Vagina (tissue), 2 donors: ENCODE results near the gene TMEM243. TPM values are rescaled to one million over a fixed set of nuclear protein-coding genes. Genes with fewer than 3 reads are reported as not detected.
"Not testable (repeated sequence)": the region's sequence is repeated elsewhere in the genome, so short reads cannot be mapped to it uniquely, and the experiment has no call there.

Experiments
- DNase-seq, 2 donors: peaks; one replicate each; pipeline ENCODE4 v3.0.0-alpha.2; 2017; ENCODE audit errors: extremely low spot score in 2 of 2
- H3K27ac ChIP-seq: fragments of 200-600 bp; sonication (generic); one replicate; pipeline ENCODE4 v1.5.1; 2019
- H3K27me3 ChIP-seq: fragments of 200-600 bp; sonication (generic); one replicate; pipeline ENCODE4 v1.5.1; 2019
- H3K36me3 ChIP-seq, 2 donors: fragments of 200-600 bp; sonication (generic); one replicate each; pipeline ENCODE4 v1.5.1; 2017 to 2019
- H3K4me1 ChIP-seq: fragments of 200-600 bp; sonication (generic); one replicate; pipeline ENCODE4 v1.5.1; 2019
- H3K4me3 ChIP-seq, 2 donors: fragments of 200-600 bp; sonication (generic); 1 replicate in 1 of 2; 2 replicates in 1 of 2; pipeline ENCODE4 v1.5.1; 2016 to 2019
- H3K9me3 ChIP-seq: fragments of 200-600 bp; sonication (generic); one replicate; pipeline ENCODE4 v1.5.1; 2019
- POLR2A ChIP-seq, 2 donors: fragments of 450-650 bp; IDR thresholded peaks; one replicate each; pipeline ENCODE4 v1.6.1; 2017; ENCODE audit warnings: antibody characterized with exemption in 2 of 2, mild to moderate bottlenecking in 2 of 2, moderate library complexity in 2 of 2
- POLR2AphosphoS5 ChIP-seq, 2 donors: sonication (generic); formaldehyde crosslinking; IDR thresholded peaks; one replicate each; pipeline ENCODE4 v1.9.0; 2017; ENCODE audit warnings: antibody characterized with exemption in 2 of 2, mild to moderate bottlenecking in 2 of 2, low read depth in 1 of 2; ENCODE audit not compliant: insufficient read depth in 1 of 2
- intact Hi-C: fragments of 100-400 bp; cut with DNase I; formaldehyde crosslinking; loops from one replicate; pipeline ENCODE4 v1.15.1; 2023
- total RNA-seq: library from RNA; depleted of rRNA; stranded (reverse); fragments of >200 nt; gene quantifications from one replicate; pipeline ENCODE4 v1.2.3, GENCODE V29; 2016
- TF ChIP-seq, protein P1 (sequence below), 3 experiments: fragments of 450-650 bp in 2 of 3; fragments of 200-600 bp in 1 of 3; sonication (generic) in 1 of 3; IDR thresholded peaks; one replicate each; pipeline ENCODE4 v1.5.1; 2017 to 2019; ENCODE audit warnings: antibody characterized with exemption in 3 of 3, mild to moderate bottlenecking in 2 of 3, moderate library complexity in 2 of 3

The TMEM243 gene
- total RNA-seq, 1 donor from 2014 or later, result 36.6 TPM

GRCh38 chr7:87210506-87210905, 9.0 kb downstream of the TMEM243 start:
- Histone ChIP-seq H3K9me3 (no peaks in the 10 kb centered on the region), H3K4me1 (peaks cover 49% of the 10 kb centered on the region), H3K4me3 (no peak overlapping the region), H3K27me3 (no peaks in the 10 kb centered on the region), H3K36me3 (no peaks in the 10 kb centered on the region), H3K27ac (no peak overlapping the region)
- intact Hi-C loops, result no loop called here
- DNase-seq, result no peak
- TF ChIP-seq, protein P1, sequence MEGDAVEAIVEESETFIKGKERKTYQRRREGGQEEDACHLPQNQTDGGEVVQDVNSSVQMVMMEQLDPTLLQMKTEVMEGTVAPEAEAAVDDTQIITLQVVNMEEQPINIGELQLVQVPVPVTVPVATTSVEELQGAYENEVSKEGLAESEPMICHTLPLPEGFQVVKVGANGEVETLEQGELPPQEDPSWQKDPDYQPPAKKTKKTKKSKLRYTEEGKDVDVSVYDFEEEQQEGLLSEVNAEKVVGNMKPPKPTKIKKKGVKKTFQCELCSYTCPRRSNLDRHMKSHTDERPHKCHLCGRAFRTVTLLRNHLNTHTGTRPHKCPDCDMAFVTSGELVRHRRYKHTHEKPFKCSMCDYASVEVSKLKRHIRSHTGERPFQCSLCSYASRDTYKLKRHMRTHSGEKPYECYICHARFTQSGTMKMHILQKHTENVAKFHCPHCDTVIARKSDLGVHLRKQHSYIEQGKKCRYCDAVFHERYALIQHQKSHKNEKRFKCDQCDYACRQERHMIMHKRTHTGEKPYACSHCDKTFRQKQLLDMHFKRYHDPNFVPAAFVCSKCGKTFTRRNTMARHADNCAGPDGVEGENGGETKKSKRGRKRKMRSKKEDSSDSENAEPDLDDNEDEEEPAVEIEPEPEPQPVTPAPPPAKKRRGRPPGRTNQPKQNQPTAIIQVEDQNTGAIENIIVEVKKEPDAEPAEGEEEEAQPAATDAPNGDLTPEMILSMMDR (IDR thresholded peaks at IDR 0.05), result no peak
- TF ChIP-seq POLR2AphosphoS5 (IDR thresholded peaks at IDR 0.05; ENCODE audit: insufficient read depth in 1 of 2, low read depth in 1 of 2), result no peak
- no peak for TF ChIP-seq POLR2A (IDR thresholded peaks at IDR 0.05)

DNA sequence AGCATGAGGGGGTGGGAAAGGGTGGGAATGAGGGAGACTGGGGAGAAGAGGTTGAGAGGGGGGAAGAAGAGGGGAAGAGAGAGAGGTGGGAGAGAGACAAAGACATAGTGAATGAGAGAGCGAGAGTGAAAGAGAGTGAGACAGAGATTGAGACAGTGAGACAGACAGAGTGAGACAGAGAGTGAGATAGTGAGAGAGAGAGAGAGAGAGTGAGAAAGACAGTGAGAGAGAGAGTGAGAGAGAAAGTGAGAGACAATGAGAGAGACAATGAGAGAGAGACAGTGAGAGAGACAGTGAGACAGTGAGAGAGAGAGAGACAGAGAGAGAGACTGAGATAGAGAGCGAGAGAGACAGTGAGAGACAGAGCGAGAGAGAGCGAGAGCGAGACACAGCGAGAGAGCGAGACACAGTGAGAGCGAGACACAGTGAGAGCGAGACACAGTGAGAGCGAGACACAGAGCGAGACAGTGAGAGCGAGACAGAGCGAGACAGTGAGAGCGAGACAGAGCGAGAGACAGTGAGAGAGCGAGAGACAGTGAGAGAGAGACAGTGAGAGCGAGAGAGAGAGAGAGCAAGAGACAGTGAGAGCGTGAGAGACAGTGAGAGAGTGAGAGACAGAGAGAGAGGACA, 10.1 kb downstream of the TMEM243 start:
- TF ChIP-seq, protein P1 (IDR thresholded peaks at IDR 0.05), result no peak
- TF ChIP-seq POLR2A (IDR thresholded peaks at IDR 0.05), result no peak
- TF ChIP-seq POLR2AphosphoS5 (IDR thresholded peaks at IDR 0.05; ENCODE audit: insufficient read depth in 1 of 2, low read depth in 1 of 2), result no peak
- Histone ChIP-seq H3K27ac (no peak overlapping the region), H3K9me3 (peaks cover 6% of the 10 kb centered on the region), H3K27me3 (no peaks in the 10 kb centered on the region), H3K36me3 (no peaks in the 10 kb centered on the region), H3K4me3 (no peak overlapping the region), H3K4me1 (peaks cover 43% of the 10 kb centered on the region)
- DNase-seq, result no peak
- intact Hi-C loops, result no loop called here

- peaks cover 7% of the 10 kb centered on the region for H3K9me3 ChIP-seq
Observed at GRCh38 chr7:87206361-87206760, 13.2 kb downstream of the TMEM243 start.

GRCh38 chr7:87205701-87206100, 13.8 kb downstream of the TMEM243 start:
- H3K4me3 ChIP-seq, H3K9me3 ChIP-seq, H3K27ac ChIP-seq, intact Hi-C loops, H3K27me3 ChIP-seq, DNase-seq, H3K36me3 ChIP-seq: not testable (repeated sequence)
- peaks cover 23% of the 10 kb centered on the region for H3K4me1 ChIP-seq

More at GRCh38 chr7:87206361-87206760, 13.2 kb downstream of the TMEM243 start:
- intact Hi-C loops, result no loop called here
- H3K36me3 ChIP-seq, result no peaks in the 10 kb centered on the region
- no peak overlapping the region for H3K4me3 ChIP-seq
- no peak overlapping the region for H3K27ac ChIP-seq
- TF ChIP-seq POLR2AphosphoS5 (IDR thresholded peaks at IDR 0.05; ENCODE audit: insufficient read depth in 1 of 2, low read depth in 1 of 2), result no peak
- no peak for TF ChIP-seq POLR2A (IDR thresholded peaks at IDR 0.05)
- TF ChIP-seq, protein P1 (IDR thresholded peaks at IDR 0.05), result no peak
- H3K27me3 ChIP-seq, result no peaks in the 10 kb centered on the region
- DNase-seq, result no peak
- peaks cover 27% of the 10 kb centered on the region for H3K4me1 ChIP-seq

DNA sequence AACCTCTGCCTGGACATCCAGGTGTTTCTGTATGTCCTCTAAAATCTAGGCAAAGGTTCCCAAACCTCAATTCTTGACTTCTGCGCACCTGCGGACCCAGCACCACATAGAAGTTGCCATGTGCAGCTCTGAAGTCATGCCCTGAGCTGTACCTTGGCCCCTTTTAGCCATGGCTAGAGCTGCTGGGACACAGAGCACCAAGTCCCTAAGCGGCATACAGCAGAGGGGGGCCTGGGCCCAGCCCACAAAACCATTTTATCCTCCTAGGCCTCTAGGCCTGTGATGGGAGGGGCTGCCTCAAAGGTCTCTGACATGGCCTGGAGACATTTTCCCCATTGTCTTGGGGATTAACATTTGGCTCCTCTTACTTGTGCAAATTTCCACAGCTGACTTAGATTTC, 14.6 kb downstream of the TMEM243 start:
- H3K27ac ChIP-seq, result no peak overlapping the region
- H3K4me3 ChIP-seq, result no peak overlapping the region
- H3K36me3 ChIP-seq, result no peaks in the 10 kb centered on the region
- TF ChIP-seq POLR2A (IDR thresholded peaks at IDR 0.05) (no peak), POLR2AphosphoS5 (IDR thresholded peaks at IDR 0.05; ENCODE audit: insufficient read depth in 1 of 2, low read depth in 1 of 2) (no peak)
- TF ChIP-seq, protein P1 (IDR thresholded peaks at IDR 0.05), result no peak
- DNase-seq, result no peak
- H3K4me1 ChIP-seq, result peaks cover 18% of the 10 kb centered on the region
- peaks cover 7% of the 10 kb centered on the region for H3K9me3 ChIP-seq
- H3K27me3 ChIP-seq, result no peaks in the 10 kb centered on the region
- intact Hi-C loops, result no loop called here

DNA sequence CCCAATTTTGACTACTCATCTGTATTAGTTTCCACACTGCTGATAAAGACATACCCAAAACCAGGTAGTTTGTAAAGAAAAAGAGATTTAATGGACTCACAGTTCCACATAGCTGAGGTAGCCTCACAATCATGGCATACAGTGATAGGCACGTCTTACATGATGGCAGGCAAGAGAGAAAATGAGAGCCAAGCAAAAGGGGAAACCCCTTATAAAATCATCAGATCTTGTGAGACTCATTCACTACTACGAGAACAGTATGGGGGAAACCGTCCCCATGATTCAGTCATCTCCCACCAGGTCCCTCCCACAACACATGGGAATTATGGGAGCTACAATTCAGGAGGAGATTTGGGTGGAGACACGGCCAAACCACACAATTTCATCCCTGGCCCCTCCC, 15.6 kb downstream of the TMEM243 start:
- H3K4me3 ChIP-seq, H3K36me3 ChIP-seq, intact Hi-C loops, H3K27me3 ChIP-seq, H3K9me3 ChIP-seq, DNase-seq, H3K27ac ChIP-seq: not testable (repeated sequence)
- H3K4me1 ChIP-seq, result peaks cover 20% of the 10 kb centered on the region
